ENCODE measurements around the gene THOC1. TPM values are rescaled to one million over a fixed set of nuclear protein-coding genes. Genes with fewer than 3 reads are reported as not detected.

The THOC1 gene
- total RNA-seq, 2 donors from 2014 or later, result 76.6 to 111 TPM

- ATAC-seq (replicated peaks in 1 of 2) (no peak), DNase-seq (no peak)
- H3K27ac Mint-ChIP-seq, result no peak overlapping the region
- H3K36me3 Mint-ChIP-seq (ENCODE audit: insufficient read depth in 2 of 2), result peaks cover 4 to 15% of the 10 kb centered on the region in 2 donors
- H3K4me3 Mint-ChIP-seq, result no peak overlapping the region
- no peaks in the 10 kb centered on the region for H3K27me3 Mint-ChIP-seq (ENCODE audit: low read depth)
- no peaks in the 10 kb centered on the region for H3K9me3 Mint-ChIP-seq
- H3K4me1 Mint-ChIP-seq (ENCODE audit: low read depth), result peaks cover 4% of the 10 kb centered on the region
Observed at GRCh38 chr18:192801-193200, 75.0 kb downstream of the THOC1 start.

GRCh38 chr18:191725-192124 is 76.1 kb downstream of the THOC1 start:
- H3K4me3 Mint-ChIP-seq, result no peak overlapping the region
- no peak for DNase-seq
- H3K36me3 Mint-ChIP-seq (ENCODE audit: insufficient read depth in 2 of 2), result peaks cover 4 to 15% of the 10 kb centered on the region in 2 donors
- H3K27me3 Mint-ChIP-seq (ENCODE audit: low read depth), result no peaks in the 10 kb centered on the region
- ATAC-seq (replicated peaks in 1 of 2), result no peak
- H3K4me1 Mint-ChIP-seq (ENCODE audit: low read depth), result peaks cover 4% of the 10 kb centered on the region
- H3K9me3 Mint-ChIP-seq, result no peaks in the 10 kb centered on the region
- no peak overlapping the region for H3K27ac Mint-ChIP-seq

GRCh38 chr18:189254-189653 is 78.6 kb downstream of the THOC1 start:
- ATAC-seq (replicated peaks in 1 of 2), result no peak
- H3K4me3 Mint-ChIP-seq, result no peak overlapping the region

GRCh38 chr18:183769-184168 is 84.1 kb downstream of the THOC1 start:
- Mint-ChIP-seq H3K4me3 (no peak overlapping the region), H3K27ac (peak overlapping the region; percentile 34), H3K36me3 (ENCODE audit: insufficient read depth in 2 of 2) (peaks cover 4 to 16% of the 10 kb centered on the region in 2 donors), H3K4me1 (ENCODE audit: low read depth) (peaks cover 4% of the 10 kb centered on the region), H3K9me3 (no peaks in the 10 kb centered on the region), H3K27me3 (ENCODE audit: low read depth) (no peaks in the 10 kb centered on the region)
- DNase-seq (no peak), ATAC-seq (replicated peaks in 1 of 2) (no peak)

More at GRCh38 chr18:189254-189653, 78.6 kb downstream of the THOC1 start:
- Mint-ChIP-seq H3K9me3 (no peaks in the 10 kb centered on the region), H3K4me1 (ENCODE audit: low read depth) (peaks cover 4% of the 10 kb centered on the region), H3K36me3 (ENCODE audit: insufficient read depth in 2 of 2) (peaks cover 1 to 8% of the 10 kb centered on the region in 2 donors), H3K27me3 (ENCODE audit: low read depth) (no peaks in the 10 kb centered on the region), H3K27ac (no peak overlapping the region)
- DNase-seq, result no peak

- peaks cover 4 to 21% of the 10 kb centered on the region in 2 donors for H3K36me3 Mint-ChIP-seq (ENCODE audit: insufficient read depth in 2 of 2)
- peak overlapping the region; percentile 52 for H3K27ac Mint-ChIP-seq
- peaks cover 13% of the 10 kb centered on the region for H3K4me1 Mint-ChIP-seq (ENCODE audit: low read depth)
- no peaks in the 10 kb centered on the region for H3K27me3 Mint-ChIP-seq (ENCODE audit: low read depth)
- ATAC-seq (replicated peaks in 1 of 2) (no peak), DNase-seq (no peak)
- H3K4me3 Mint-ChIP-seq, result no peak overlapping the region
- no peaks in the 10 kb centered on the region for H3K9me3 Mint-ChIP-seq
Observed at GRCh38 chr18:181711-182110, 86.1 kb downstream of the THOC1 start.

- H3K4me1 Mint-ChIP-seq (ENCODE audit: low read depth), result peaks cover 24% of the 10 kb centered on the region
- no peak overlapping the region for H3K27ac Mint-ChIP-seq
- no peaks in the 10 kb centered on the region for H3K27me3 Mint-ChIP-seq (ENCODE audit: low read depth)
- no peaks in the 10 kb centered on the region for H3K9me3 Mint-ChIP-seq
- no peak overlapping the region for H3K4me3 Mint-ChIP-seq
- ATAC-seq (replicated peaks in 1 of 2), result no peak
- DNase-seq, result no peak
- peaks cover 4 to 21% of the 10 kb centered on the region in 2 donors for H3K36me3 Mint-ChIP-seq (ENCODE audit: insufficient read depth in 2 of 2)
Observed at GRCh38 chr18:179499-179898, 88.3 kb downstream of the THOC1 start.

- Mint-ChIP-seq H3K36me3 (ENCODE audit: insufficient read depth in 2 of 2) (peaks cover 5 to 23% of the 10 kb centered on the region in 2 donors), H3K4me1 (ENCODE audit: low read depth) (peaks cover 11% of the 10 kb centered on the region)
Observed at GRCh38 chr18:172361-172760, 95.5 kb downstream of the THOC1 start.

More at GRCh38 chr18:172361-172760, 95.5 kb downstream of the THOC1 start:
- Mint-ChIP-seq H3K4me3 (no peak overlapping the region), H3K27ac (no peak overlapping the region), H3K27me3 (ENCODE audit: low read depth) (no peaks in the 10 kb centered on the region), H3K9me3 (no peaks in the 10 kb centered on the region)
- DNase-seq (no peak), ATAC-seq (replicated peaks in 1 of 2) (no peak)

Other genes starting within 250 kb of the THOC1 start
- gene TUBB8B, start 218.4 kb downstream of the THOC1 start, total RNA-seq, result not detected
- 10 to 100 TPM; 65.1 to 80.4 TPM for gene USP14, start 109.5 kb downstream of the THOC1 start, total RNA-seq
- under 1 TPM in 1 of 2 donors, not detected in 1; 0.05 TPM for gene COLEC12, start 232.7 kb upstream of the THOC1 start, total RNA-seq

Data from activated T-cell treated with anti-CD3 and anti-CD28 coated beads, Interleukin-2, amount 50 U/mL, for 72 hours (primary cell).